Measurements from ENCODE around the gene NAGA. TPM values are rescaled to one million over a fixed set of nuclear protein-coding genes. Genes with fewer than 3 reads are reported as not detected.

NAGA gene
- total and polyA plus RNA-seq, 9 of the 15 experiments (the other 6 are each of a cell fraction or from before 2014, with no cell fraction given), result 6.5 to 20.6 (median 17.4) TPM

DNA sequence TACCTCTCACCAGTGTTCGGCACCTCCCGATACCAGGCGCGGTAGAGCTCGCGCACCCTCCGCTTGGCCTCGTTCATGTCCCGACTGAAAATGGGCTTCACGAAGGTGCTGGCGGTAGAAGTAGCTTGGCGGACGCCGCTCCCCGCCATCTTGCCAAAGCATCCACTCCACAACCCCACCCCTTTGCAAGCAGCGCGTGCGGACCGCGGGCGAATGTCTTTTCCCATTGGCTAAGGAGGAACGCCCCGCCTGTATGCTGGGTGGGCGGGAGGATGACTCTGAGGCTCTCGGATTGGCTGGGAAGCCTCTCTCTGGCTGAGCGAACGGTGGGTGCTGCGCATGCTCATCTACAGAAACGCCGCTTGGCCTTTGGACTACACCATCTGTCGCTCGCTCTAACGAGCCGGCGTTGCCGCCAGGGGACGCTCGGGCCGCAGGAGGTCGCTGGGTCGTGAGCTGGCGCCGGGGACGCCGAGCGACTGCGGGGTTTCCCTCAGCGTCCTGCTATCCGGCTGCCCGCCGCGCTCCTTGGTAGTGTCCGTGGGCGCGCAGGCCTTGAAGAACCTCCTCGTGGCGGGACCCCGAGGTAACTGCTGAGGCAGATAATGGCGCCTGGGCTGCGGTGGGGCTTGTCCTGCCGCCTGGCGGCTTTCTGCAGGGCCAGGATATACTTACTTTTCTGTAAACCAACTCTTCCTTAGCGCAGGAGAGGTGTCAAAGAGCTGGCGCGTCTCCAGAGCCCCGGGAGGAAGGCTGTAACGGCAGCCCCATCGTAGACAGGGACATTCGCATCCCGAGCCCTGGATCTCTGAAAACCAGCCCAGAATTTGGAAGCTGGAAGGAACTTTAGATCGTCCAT is 20.2 kb upstream of the NAGA start, which contains the start of gene NDUFA6 (continued):
- TF ChIP-seq, protein P1, sequence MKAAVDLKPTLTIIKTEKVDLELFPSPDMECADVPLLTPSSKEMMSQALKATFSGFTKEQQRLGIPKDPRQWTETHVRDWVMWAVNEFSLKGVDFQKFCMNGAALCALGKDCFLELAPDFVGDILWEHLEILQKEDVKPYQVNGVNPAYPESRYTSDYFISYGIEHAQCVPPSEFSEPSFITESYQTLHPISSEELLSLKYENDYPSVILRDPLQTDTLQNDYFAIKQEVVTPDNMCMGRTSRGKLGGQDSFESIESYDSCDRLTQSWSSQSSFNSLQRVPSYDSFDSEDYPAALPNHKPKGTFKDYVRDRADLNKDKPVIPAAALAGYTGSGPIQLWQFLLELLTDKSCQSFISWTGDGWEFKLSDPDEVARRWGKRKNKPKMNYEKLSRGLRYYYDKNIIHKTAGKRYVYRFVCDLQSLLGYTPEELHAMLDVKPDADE (conservative IDR thresholded peaks at IDR 0.05; ENCODE audit: control insufficient read depth, low read depth, low read length), result peak; percentile 18
- TF ChIP-seq HDAC6 (IDR thresholded peaks at IDR 0.05; ENCODE audit: low read depth, low read length) (no peak), NR1H2 (CRISPR knock-in tag; IDR thresholded peaks at IDR 0.05) (peak; percentile 91; the same call in 1 of the 2 replicates), RBM15 (IDR thresholded peaks at IDR 0.05; ENCODE audit: insufficient read depth, low read length) (no peak), SMARCE1 (IDR thresholded peaks at IDR 0.05) (no peak), CXXC5 (CRISPR knock-in tag; IDR thresholded peaks at IDR 0.05) (peak; percentile 72), TEAD4 (IDR thresholded peaks at IDR 0.05; ENCODE audit: low read length) (0 out of 2 replicates have a peak, but pooled peaks have one; percentile 8), TEAD4 (CRISPR knock-in tag; IDR thresholded peaks at IDR 0.05; ENCODE audit: borderline replicate concordance) (no peak), MBD2 (IDR thresholded peaks at IDR 0.05; ENCODE audit: borderline replicate concordance, low read depth) (peak; percentile 43), SP1 (CRISPR knock-in tag; IDR thresholded peaks at IDR 0.05) (peak; percentile 86), POLR2H (tag; IDR thresholded peaks at IDR 0.05; ENCODE audit: low read depth) (peak; percentile 88), TBP (optimal IDR thresholded peaks at IDR 0.05; ENCODE audit: low read depth, low read length) (peak; percentile 90), MYC (IDR thresholded peaks at IDR 0.05; ENCODE audit: low read depth, low read length) (peak; percentile 48), MYC (CRISPR knock-in tag; IDR thresholded peaks at IDR 0.05; ENCODE audit: borderline replicate concordance, low read depth) (0 out of 2 replicates have a peak, but pooled peaks have one; percentile 39), BRCA1 (IDR thresholded peaks at IDR 0.05) (no peak), BRCA1 (CRISPR knock-in tag; IDR thresholded peaks at IDR 0.05) (no peak)
- TF ChIP-seq, protein P2, sequence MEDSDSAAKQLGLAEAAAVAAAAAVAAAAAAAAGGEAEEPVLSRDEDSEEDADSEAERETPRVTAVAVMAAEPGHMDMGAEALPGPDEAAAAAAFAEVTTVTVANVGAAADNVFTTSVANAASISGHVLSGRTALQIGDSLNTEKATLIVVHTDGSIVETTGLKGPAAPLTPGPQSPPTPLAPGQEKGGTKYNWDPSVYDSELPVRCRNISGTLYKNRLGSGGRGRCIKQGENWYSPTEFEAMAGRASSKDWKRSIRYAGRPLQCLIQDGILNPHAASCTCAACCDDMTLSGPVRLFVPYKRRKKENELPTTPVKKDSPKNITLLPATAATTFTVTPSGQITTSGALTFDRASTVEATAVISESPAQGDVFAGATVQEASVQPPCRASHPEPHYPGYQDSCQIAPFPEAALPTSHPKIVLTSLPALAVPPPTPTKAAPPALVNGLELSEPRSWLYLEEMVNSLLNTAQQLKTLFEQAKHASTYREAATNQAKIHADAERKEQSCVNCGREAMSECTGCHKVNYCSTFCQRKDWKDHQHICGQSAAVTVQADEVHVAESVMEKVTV (CRISPR knock-in tag; IDR thresholded peaks at IDR 0.05), result peak; percentile 57; the same call in 1 of the 2 replicates
- TF ChIP-seq, protein P3, sequence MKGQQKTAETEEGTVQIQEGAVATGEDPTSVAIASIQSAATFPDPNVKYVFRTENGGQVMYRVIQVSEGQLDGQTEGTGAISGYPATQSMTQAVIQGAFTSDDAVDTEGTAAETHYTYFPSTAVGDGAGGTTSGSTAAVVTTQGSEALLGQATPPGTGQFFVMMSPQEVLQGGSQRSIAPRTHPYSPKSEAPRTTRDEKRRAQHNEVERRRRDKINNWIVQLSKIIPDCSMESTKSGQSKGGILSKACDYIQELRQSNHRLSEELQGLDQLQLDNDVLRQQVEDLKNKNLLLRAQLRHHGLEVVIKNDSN (CRISPR knock-in tag; IDR thresholded peaks at IDR 0.05), result peak; percentile 65; the same call in 1 of the 2 replicates
- TF ChIP-seq, protein P4, sequence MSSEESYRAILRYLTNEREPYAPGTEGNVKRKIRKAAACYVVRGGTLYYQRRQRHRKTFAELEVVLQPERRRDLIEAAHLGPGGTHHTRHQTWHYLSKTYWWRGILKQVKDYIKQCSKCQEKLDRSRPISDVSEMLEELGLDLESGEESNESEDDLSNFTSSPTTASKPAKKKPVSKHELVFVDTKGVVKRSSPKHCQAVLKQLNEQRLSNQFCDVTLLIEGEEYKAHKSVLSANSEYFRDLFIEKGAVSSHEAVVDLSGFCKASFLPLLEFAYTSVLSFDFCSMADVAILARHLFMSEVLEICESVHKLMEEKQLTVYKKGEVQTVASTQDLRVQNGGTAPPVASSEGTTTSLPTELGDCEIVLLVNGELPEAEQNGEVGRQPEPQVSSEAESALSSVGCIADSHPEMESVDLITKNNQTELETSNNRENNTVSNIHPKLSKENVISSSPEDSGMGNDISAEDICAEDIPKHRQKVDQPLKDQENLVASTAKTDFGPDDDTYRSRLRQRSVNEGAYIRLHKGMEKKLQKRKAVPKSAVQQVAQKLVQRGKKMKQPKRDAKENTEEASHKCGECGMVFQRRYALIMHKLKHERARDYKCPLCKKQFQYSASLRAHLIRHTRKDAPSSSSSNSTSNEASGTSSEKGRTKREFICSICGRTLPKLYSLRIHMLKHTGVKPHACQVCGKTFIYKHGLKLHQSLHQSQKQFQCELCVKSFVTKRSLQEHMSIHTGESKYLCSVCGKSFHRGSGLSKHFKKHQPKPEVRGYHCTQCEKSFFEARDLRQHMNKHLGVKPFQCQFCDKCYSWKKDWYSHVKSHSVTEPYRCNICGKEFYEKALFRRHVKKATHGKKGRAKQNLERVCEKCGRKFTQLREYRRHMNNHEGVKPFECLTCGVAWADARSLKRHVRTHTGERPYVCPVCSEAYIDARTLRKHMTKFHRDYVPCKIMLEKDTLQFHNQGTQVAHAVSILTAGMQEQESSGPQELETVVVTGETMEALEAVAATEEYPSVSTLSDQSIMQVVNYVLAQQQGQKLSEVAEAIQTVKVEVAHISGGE (CRISPR knock-in tag; IDR thresholded peaks at IDR 0.05), result peak in 1 of 3 experiments; percentile 50; a peak in 1 of 6 replicates

Data from K562 (cell line).